Gastrocnemius medialis (tissue), 4 donors: ENCODE data around the gene CKAP2. TPM values are rescaled to one million over a fixed set of nuclear protein-coding genes. Genes with fewer than 3 reads are reported as not detected.

Source experiments
- ATAC-seq, 2 donors: fragments of 150-250 bp; one replicate each; pipeline ENCODE4 v1.9.1; 2016
- DNase-seq, 2 donors: peaks; one replicate each; pipeline ENCODE4 v3.0.0-alpha.2; 2019
- H3K27ac ChIP-seq, 4 donors: fragments of 200-600 bp; sonication (generic); 1 replicate in 1 of 4; 2 replicates in 3 of 4; pipeline ENCODE4 v1.5.1; 2016 to 2018; ENCODE audit warnings: mild to moderate bottlenecking in 2 of 4, moderate library complexity in 1 of 4
- H3K27me3 ChIP-seq, 3 donors: fragments of 200-600 bp; sonication (generic) in 2 of 3; 1 replicate in 1 of 3; 2 replicates in 2 of 3; pipeline versions ENCODE4 v1.5.1 to v1.6.0; 2016 to 2019; ENCODE audit warnings: mild to moderate bottlenecking in 1 of 3, moderate library complexity in 1 of 3
- H3K36me3 ChIP-seq, 2 donors: fragments of 200-600 bp; sonication (generic) in 1 of 2; one replicate each; pipeline ENCODE4 v1.5.1; 2017 to 2018
- H3K4me1 ChIP-seq, 2 donors: fragments of 200-600 bp; sonication (generic) in 1 of 2; one replicate each; pipeline ENCODE4 v1.5.1; 2016 to 2017; ENCODE audit warnings: mild to moderate bottlenecking in 2 of 2
- H3K4me3 ChIP-seq, 4 donors: fragments of 200-600 bp; sonication (generic) in 3 of 4; 1 replicate in 1 of 4; 2 replicates in 3 of 4; pipeline ENCODE4 v1.5.1; 2016 to 2019; ENCODE audit warnings: mild to moderate bottlenecking in 2 of 4
- H3K9me3 ChIP-seq, 3 donors: fragments of 200-600 bp; sonication (generic) in 2 of 3; 1 replicate in 1 of 3; 2 replicates in 2 of 3; pipeline ENCODE4 v1.5.1; 2016 to 2019
- CTCF ChIP-seq, 5 experiments: fragments of 450-650 bp in 3 of 5; fragments of 200-600 bp in 2 of 5; sonication (generic) in 2 of 5; IDR thresholded peaks in 4 of 5; conservative IDR thresholded peaks in 1 of 5; 1 replicate in 4 of 5; 2 replicates in 1 of 5; pipeline ENCODE4 v1.5.1; 2016 to 2019; ENCODE audit warnings: antibody characterized with exemption in 5 of 5, mild to moderate bottlenecking in 3 of 5, moderate library complexity in 3 of 5
- POLR2A ChIP-seq, 2 donors: fragments of 450-650 bp; IDR thresholded peaks; one replicate each; pipeline ENCODE4 v1.6.1; 2017; ENCODE audit warnings: antibody characterized with exemption in 2 of 2, mild to moderate bottlenecking in 2 of 2, moderate library complexity in 2 of 2
- in situ Hi-C, 4 donors: fragments of 200-750 bp; cut with MboI; loops; one replicate each; pipeline versions ENCODE4 v1.15.0 to v1.8.0; 2017; ENCODE audit warnings: low sequenced_read_pairs in 4 of 4
- intact Hi-C: fragments of 100-400 bp; cut with DNase I; formaldehyde crosslinking; loops from one replicate; pipeline ENCODE4 v1.15.1; 2023; ENCODE audit warnings: low total_unique reads
- total RNA-seq, 4 donors: library from RNA; depleted of rRNA; stranded (reverse); fragments of >200 nt; gene quantifications; one replicate each; pipeline versions ENCODE4 v1.1.0 to v1.2.3, GENCODE V29; 2016

Gene CKAP2
- total RNA-seq, 4 donors from 2014 or later: 3.6 to 5.0 (median 4.9) TPM

GRCh38 chr13:52447354-52447753, 7.9 kb upstream of the CKAP2 start:
- in situ Hi-C loops: loop anchor here (10.0 to 25.0 kb wide), 6 partner anchors 103 to 635 kb away; partner anchors contain the start of genes SUGT1 (in 2 of the 4), ALG11 (in 1 of the 4), ATP7B (in 1 of the 4) and DHRS12 (in 1 of the 4)
- TF ChIP-seq POLR2A (IDR thresholded peaks at IDR 0.05) (no peak), CTCF (IDR thresholded peaks at IDR 0.05 in 4 of 5, conservative IDR thresholded peaks at IDR 0.05 in 1 of 5) (no peak)
- Histone ChIP-seq H3K4me3 (no peak overlapping the region), H3K4me1 (peaks cover 23 to 25% of the 10 kb centered on the region in 2 donors), H3K36me3 (peaks cover 0 to 8% of the 10 kb centered on the region in 2 donors), H3K27me3 (no peaks in the 10 kb centered on the region), H3K27ac (peak overlapping the region in 1 of 4 donors; percentile 25), H3K9me3 (no peaks in the 10 kb centered on the region)
- intact Hi-C loops: no loop called here
- DNase-seq (no peak), ATAC-seq (no peak)

GRCh38 chr13:52447815-52448552, 7.3 kb upstream of the CKAP2 start:
- Histone ChIP-seq H3K9me3 (no peaks in the 10 kb centered on the region), H3K36me3 (peaks cover 0 to 5% of the 10 kb centered on the region in 2 donors), H3K27ac (peak overlapping the region in 2 of 4 donors; percentile 85 to 94), H3K4me3 (no peak overlapping the region), H3K4me1 (peaks cover 23 to 25% of the 10 kb centered on the region in 2 donors), H3K27me3 (no peaks in the 10 kb centered on the region)
- in situ Hi-C loops: loop anchor here (10.0 to 25.0 kb wide), 6 partner anchors 103 to 636 kb away; partner anchors contain the start of genes SUGT1 (in 2 of the 4), ALG11 (in 1 of the 4), ATP7B (in 1 of the 4) and DHRS12 (in 1 of the 4)
- ATAC-seq: no peak
- intact Hi-C loops: no loop called here
- DNase-seq: no peak
- TF ChIP-seq POLR2A (IDR thresholded peaks at IDR 0.05): no peak
- no peak for TF ChIP-seq CTCF (IDR thresholded peaks at IDR 0.05 in 4 of 5, conservative IDR thresholded peaks at IDR 0.05 in 1 of 5)

GRCh38 chr13:52449331-52450011, 5.8 kb upstream of the CKAP2 start:
- Histone ChIP-seq H3K9me3 (no peaks in the 10 kb centered on the region), H3K27me3 (no peaks in the 10 kb centered on the region), H3K4me3 (peak overlapping the region; percentile 69 to 88 (median 77)), H3K4me1 (peaks cover 25 to 27% of the 10 kb centered on the region in 2 donors), H3K36me3 (peaks cover 0 to 5% of the 10 kb centered on the region in 2 donors), H3K27ac (peak overlapping the region; percentile 85 to 97 (median 91))
- intact Hi-C loops: loop anchor here (1.0 to 10.0 kb wide), 6 partner anchors 203 to 995 kb away; partner anchors contain the start of genes ALG11, ATP7B, DHRS12 and INTS6
- in situ Hi-C loops: loop anchor here (10.0 to 25.0 kb wide), 8 partner anchors 105 to 637 kb away; partner anchors contain the start of genes ALG11 (in 3 of the 4), ATP7B (in 3 of the 4), SUGT1 (in 3 of the 4) and UTP14C (in 3 of the 4)
- ATAC-seq: peak in 1 of 2 donors; percentile 1
- TF ChIP-seq POLR2A (IDR thresholded peaks at IDR 0.05) (no peak), CTCF (IDR thresholded peaks at IDR 0.05 in 4 of 5, conservative IDR thresholded peaks at IDR 0.05 in 1 of 5) (no peak)
- DNase-seq: no peak

- Histone ChIP-seq H3K4me1 (peaks cover 25 to 28% of the 10 kb centered on the region in 2 donors), H3K9me3 (no peaks in the 10 kb centered on the region), H3K36me3 (peaks cover 0 to 2% of the 10 kb centered on the region in 2 donors), H3K4me3 (peak within 1 kb of the TSS; percentile 69 to 88 (median 77)), H3K27ac (peak within 1 kb of the TSS; percentile 85 to 97 (median 91)), H3K27me3 (no peaks in the 10 kb centered on the region)
- intact Hi-C loops (loop anchor here (1.0 to 10.0 kb wide), 6 partner anchors 202 to 995 kb away; partner anchors contain the start of genes ALG11, ATP7B, DHRS12 and INTS6), in situ Hi-C loops (loop anchor here in 2 of 4 donors (10.0 to 25.0 kb wide), 3 partner anchors 212 to 635 kb away; partner anchors contain the start of genes ALG11 (in 2 of the 2), ATP7B (in 2 of the 2), UTP14C (in 2 of the 2) and SUGT1 (in 1 of the 2))
- ATAC-seq (peak; percentile 82 to 86), DNase-seq (peak; percentile 87 to 93)
- TF ChIP-seq POLR2A (IDR thresholded peaks at IDR 0.05): peak; percentile 89 to 91
- peak; percentile 97 to 100 (median 100) for TF ChIP-seq CTCF (IDR thresholded peaks at IDR 0.05 in 4 of 5, conservative IDR thresholded peaks at IDR 0.05 in 1 of 5)
Measured at GRCh38 chr13:52450012-52450792, 5.1 kb upstream of the CKAP2 start, which contains the start of gene VPS36. VPS36 (minus strand) TSS chr13:52450634; CDS start chr13:52450594, 40 bp downstream.
